ENCODE data around the gene SAT1. TPM values are rescaled to one million over a fixed set of nuclear protein-coding genes. Genes with fewer than 3 reads are reported as not detected.

Gene SAT1
- 669 and 900 TPM in 2 replicates for total RNA-seq

DNA sequence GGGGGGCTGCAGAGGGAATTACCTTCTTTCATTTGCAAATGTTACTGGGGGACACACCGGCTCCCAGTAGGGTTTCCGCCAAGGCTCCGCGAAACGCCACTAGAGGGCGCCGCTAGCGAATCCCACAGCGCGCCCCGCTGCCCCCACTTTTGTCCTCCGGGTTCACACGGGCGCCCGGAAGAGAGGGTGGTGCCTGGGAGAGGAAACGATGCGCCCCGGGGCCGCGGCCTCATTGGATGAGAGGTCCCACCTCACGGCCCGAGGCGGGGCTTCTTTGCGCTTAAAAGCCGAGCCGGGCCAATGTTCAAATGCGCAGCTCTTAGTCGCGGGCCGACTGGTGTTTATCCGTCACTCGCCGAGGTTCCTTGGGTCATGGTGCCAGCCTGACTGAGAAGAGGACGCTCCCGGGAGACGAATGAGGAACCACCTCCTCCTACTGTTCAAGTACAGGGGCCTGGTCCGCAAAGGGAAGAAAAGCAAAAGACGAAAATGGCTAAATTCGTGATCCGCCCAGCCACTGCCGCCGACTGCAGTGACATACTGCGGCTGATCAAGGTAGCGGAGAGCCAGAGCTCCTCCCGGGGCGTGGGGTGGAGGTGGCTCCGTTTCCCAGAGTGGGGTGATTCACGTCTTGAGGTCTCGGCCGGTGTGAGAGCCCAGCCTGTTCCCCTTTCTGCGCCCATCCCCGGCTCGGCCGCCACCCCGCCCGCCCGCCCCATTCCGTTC is at the start of gene SAT1:
SAT1 (plus strand) TSS at position 311 of the 726 bp plus-strand sequence; CDS start at position 490, 179 bp downstream.

DNA sequence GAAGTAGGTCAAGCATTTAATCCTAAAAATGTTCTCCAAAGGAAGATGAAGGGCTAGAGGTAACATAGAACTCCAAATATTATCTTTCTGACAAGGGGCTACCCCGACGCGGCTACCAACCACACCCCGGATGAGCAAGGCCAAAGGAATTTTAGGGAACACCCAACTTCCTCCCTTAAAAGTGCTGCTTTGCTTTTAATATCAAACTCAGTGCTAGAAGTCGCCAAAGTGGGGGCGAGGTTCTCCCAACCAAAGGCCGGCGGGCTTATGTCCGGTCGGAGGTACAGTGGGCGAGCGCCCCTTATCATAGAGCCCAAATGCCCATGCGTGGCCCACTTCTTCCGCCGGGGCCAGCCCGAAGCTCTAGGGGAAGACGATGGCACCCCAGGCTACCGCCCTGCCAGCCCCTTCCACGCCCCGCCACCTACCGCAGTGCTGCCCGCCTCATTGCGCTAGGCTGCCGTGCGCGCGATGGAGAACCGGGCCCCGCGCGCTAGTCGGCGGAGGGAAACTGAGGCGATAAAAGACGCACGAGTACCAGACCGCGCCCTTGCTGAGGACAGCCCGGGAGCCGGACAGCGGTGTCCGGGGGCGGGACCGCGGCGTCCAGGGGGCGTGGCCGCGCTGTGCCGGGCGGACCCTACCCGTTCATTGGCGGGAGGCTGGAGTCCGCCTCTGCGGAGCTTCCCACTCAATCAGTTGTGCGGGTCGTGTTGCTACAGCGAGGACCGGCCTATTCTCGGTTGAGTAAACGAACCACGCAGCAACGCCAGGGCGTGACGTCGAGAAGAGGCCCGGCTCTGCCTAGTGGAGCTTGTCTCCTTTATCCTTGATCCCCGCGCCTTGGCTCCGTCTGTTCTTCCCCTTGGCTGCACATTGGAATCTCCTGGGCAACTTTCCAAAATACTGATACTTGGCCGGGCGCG is 40.0 kb upstream of the SAT1 start, which contains the start of gene ACOT9:
ACOT9 (minus strand) TSS at position 580 of the 926 bp plus-strand sequence; CDS start at position 448, 132 bp downstream.

Other genes starting within 250 kb of the SAT1 start
- 216 and 361 TPM in 2 replicates for gene PRDX4, start 115.7 kb upstream of the SAT1 start, total RNA-seq
- 92.7 and 117 TPM in 2 replicates for gene ACOT9, start 39.9 kb upstream of the SAT1 start, total RNA-seq
- gene APOO, start 124.8 kb downstream of the SAT1 start, total RNA-seq = 12.7 and 13.5 TPM in 2 replicates
- not detected in 2 replicates for gene CXorf58, start 124.8 kb downstream of the SAT1 start, total RNA-seq
- gene KLHL15, start 244.0 kb downstream of the SAT1 start, total RNA-seq = 5.2 and 5.3 TPM in 2 replicates